GM21526 (cell line): ENCODE data around the gene DIPK1B.
"Not testable (repeated sequence)": the region's sequence is repeated elsewhere in the genome, so short reads cannot be mapped to it uniquely, and the experiment has no call there.

Experiments
- ATAC-seq: cut with Tn5 transposase; IDR thresholded peaks from one replicate; pipeline ENCODE4 v1.9.1; 2021; ENCODE audit warnings: moderate library complexity; ENCODE audit not compliant: unreplicated experiment, low FRiP score

The DIPK1B gene

GRCh38 chr9:136762915-136763648 is 50.7 kb downstream of the DIPK1B start:
- no peak for ATAC-seq

GRCh38 chr9:136763649-136764035 is 51.3 kb downstream of the DIPK1B start:
- no peak for ATAC-seq

- ATAC-seq, result no peak
Observed at GRCh38 chr9:136764301-136764891, 52.0 kb downstream of the DIPK1B start, which contains the start of gene LCN15. Gene LCN15 (minus strand): TSS chr9:136764518. CDS start chr9:136764488, 30 bp downstream.

GRCh38 chr9:136765041-136765440 is 52.7 kb downstream of the DIPK1B start:
- no peak for ATAC-seq

GRCh38 chr9:136765745-136766409 is 53.5 kb downstream of the DIPK1B start:
- ATAC-seq, result peak; percentile 53

GRCh38 chr9:136766410-136767120 is 54.2 kb downstream of the DIPK1B start:
- ATAC-seq, result not testable (repeated sequence)

GRCh38 chr9:136769710-136770191 is 57.4 kb downstream of the DIPK1B start:
- ATAC-seq, result no peak

- ATAC-seq, result no peak
Observed at GRCh38 chr9:136771907-136772415, 59.6 kb downstream of the DIPK1B start.

GRCh38 chr9:136773386-136774044 is 61.1 kb downstream of the DIPK1B start:
- ATAC-seq, result no peak
